H9 (cell line): ENCODE results near the gene VMAC. TPM values are rescaled to one million over a fixed set of nuclear protein-coding genes. Genes with fewer than 3 reads are reported as not detected.

Source experiments
- DNase-seq: peaks from one replicate; pipeline ENCODE4 v3.0.0-alpha.2; 2017
- H2AFZ ChIP-seq: one replicate; pipeline ENCODE4 v1.6.1; 2013; ENCODE audit warnings: mild to moderate bottlenecking, low read length, control low read depth, moderate library complexity
- H2AK5ac ChIP-seq: 2 replicates; pipeline ENCODE4 v1.6.1; 2013; ENCODE audit warnings: low read length, control low read depth, mixed read lengths; ENCODE audit not compliant: insufficient read length
- H2BK120ac ChIP-seq: one replicate; pipeline ENCODE4 v1.6.1; 2013; ENCODE audit warnings: low read depth, mild to moderate bottlenecking, low read length, control low read depth, inconsistent platforms; ENCODE audit not compliant: poor library complexity, severe bottlenecking
- H2BK12ac ChIP-seq: 2 replicates; pipeline ENCODE4 v1.6.1; 2013; ENCODE audit warnings: low read length, control low read depth, mixed read lengths, low read depth; ENCODE audit not compliant: insufficient read length
- H2BK15ac ChIP-seq: 2 replicates; pipeline ENCODE4 v1.6.1; 2013; ENCODE audit warnings: low read depth, low read length, control low read depth
- H2BK20ac ChIP-seq: one replicate; pipeline ENCODE4 v1.6.1; 2013; ENCODE audit warnings: low read depth, mild to moderate bottlenecking, low read length, control low read depth, inconsistent platforms; ENCODE audit not compliant: poor library complexity, severe bottlenecking
- H2BK5ac ChIP-seq: 2 replicates; pipeline ENCODE4 v1.6.1; 2013; ENCODE audit warnings: low read length, control low read depth, mixed read lengths; ENCODE audit not compliant: insufficient read length
- H3K14ac ChIP-seq: 2 replicates; pipeline ENCODE4 v1.6.1; 2013; ENCODE audit warnings: low read length, control low read depth; ENCODE audit not compliant: insufficient read depth
- H3K18ac ChIP-seq: 2 replicates; pipeline ENCODE4 v1.6.1; 2013; ENCODE audit warnings: low read depth, mild to moderate bottlenecking, mixed read lengths, low read length, control low read depth; ENCODE audit not compliant: insufficient read length
- H3K23ac ChIP-seq: 2 replicates; pipeline ENCODE4 v1.6.1; 2013; ENCODE audit warnings: low read length, control low read depth, mixed read lengths, low read depth; ENCODE audit not compliant: insufficient read length
- H3K23me2 ChIP-seq: 2 replicates; pipeline ENCODE4 v1.6.1; 2013; ENCODE audit warnings: low read depth, mild to moderate bottlenecking, mixed read lengths, low read length, control low read depth; ENCODE audit not compliant: insufficient read length, poor library complexity, severe bottlenecking
- H3K27ac ChIP-seq: 2 replicates; pipeline ENCODE4 v1.5.1; 2013; ENCODE audit warnings: low read length, control low read depth, mixed read lengths, low read depth; ENCODE audit not compliant: insufficient read length
- H3K27me3 ChIP-seq: 2 replicates; pipeline ENCODE4 v1.6.1; 2013; ENCODE audit warnings: low read length, control low read depth, inconsistent platforms; ENCODE audit not compliant: insufficient read depth
- H3K4ac ChIP-seq: 2 replicates; pipeline ENCODE4 v1.6.1; 2013; ENCODE audit warnings: low read depth, mild to moderate bottlenecking, control low read depth, inconsistent platforms, low read length, moderate library complexity
- H3K4me1 ChIP-seq: 2 replicates; pipeline ENCODE4 v1.6.1; 2013; ENCODE audit warnings: low read length, control low read depth, inconsistent platforms; ENCODE audit not compliant: insufficient read depth
- H3K4me2 ChIP-seq: 2 replicates; pipeline ENCODE4 v1.6.1; 2013; ENCODE audit warnings: low read length, control low read depth, mixed read lengths; ENCODE audit not compliant: insufficient read length, insufficient read depth
- H3K56ac ChIP-seq: 2 replicates; pipeline ENCODE4 v1.6.1; 2013; ENCODE audit warnings: low read depth, mild to moderate bottlenecking, mixed read lengths, low read length, control low read depth; ENCODE audit not compliant: insufficient read length
- H3K79me1 ChIP-seq: 2 replicates; pipeline ENCODE4 v1.6.1; 2013; ENCODE audit warnings: low read depth, mild to moderate bottlenecking, moderate library complexity, low read length, control low read depth, inconsistent platforms; ENCODE audit not compliant: insufficient read depth, poor library complexity, severe bottlenecking
- H3K79me2 ChIP-seq: 2 replicates; pipeline ENCODE4 v1.6.1; 2013; ENCODE audit warnings: low read length, control low read depth, inconsistent platforms; ENCODE audit not compliant: insufficient read depth
- H3K9ac ChIP-seq: 2 replicates; pipeline ENCODE4 v1.6.1; 2013; ENCODE audit warnings: low read length, control low read depth, mixed read lengths; ENCODE audit not compliant: insufficient read length; ENCODE audit errors: extremely low read depth
- H3K9me3 ChIP-seq: one replicate; pipeline ENCODE4 v1.6.1; 2013; ENCODE audit warnings: low read depth, low read length, inconsistent platforms; ENCODE audit not compliant: control insufficient read depth
- H3T11ph ChIP-seq: one replicate; pipeline ENCODE4 v1.6.1; 2013; ENCODE audit warnings: mild to moderate bottlenecking, low read length, control low read depth, inconsistent platforms
- H4K20me1 ChIP-seq: one replicate; pipeline ENCODE4 v1.6.1; 2013; ENCODE audit not compliant: control insufficient read depth, insufficient read length, insufficient read depth
- H4K5ac ChIP-seq: 2 replicates; pipeline ENCODE4 v1.6.1; 2013; ENCODE audit warnings: low read depth, mild to moderate bottlenecking, mixed read lengths, low read length, control low read depth; ENCODE audit not compliant: insufficient read length
- H4K8ac ChIP-seq: replicated peaks from 2 replicates; pipeline ENCODE4 v1.6.1; 2013; ENCODE audit warnings: low read length, control low read depth, mixed read lengths, low read depth; ENCODE audit not compliant: insufficient read length
- H4K91ac ChIP-seq: 2 replicates; pipeline ENCODE4 v1.6.1; 2013; ENCODE audit warnings: low read depth, mild to moderate bottlenecking, moderate library complexity, mixed read lengths, low read length, control low read depth; ENCODE audit not compliant: insufficient read length
- H3K27ac Mint-ChIP-seq, 3 experiments: 2 replicates in 2 of 3; 3 replicates in 1 of 3; pipeline ENCODE4 v1.8.0; 2020 to 2021; ENCODE audit warnings: mixed read lengths in 3 of 3, mild to moderate bottlenecking in 1 of 3, moderate library complexity in 1 of 3
- H3K27me3 Mint-ChIP-seq: 2 replicates; pipeline ENCODE4 v1.8.0; 2021; ENCODE audit warnings: low read depth, mild to moderate bottlenecking, moderate library complexity, mixed read lengths
- H3K36me3 Mint-ChIP-seq, 3 experiments: 2 replicates in 2 of 3; 3 replicates in 1 of 3; pipeline ENCODE4 v1.8.0; 2020 to 2021; ENCODE audit warnings: low read depth in 3 of 3, mixed read lengths in 3 of 3; ENCODE audit not compliant: insufficient read depth in 1 of 3
- H3K4me1 Mint-ChIP-seq, 2 experiments: 2 replicates each; pipeline ENCODE4 v1.8.0; 2020; ENCODE audit warnings: mixed read lengths in 2 of 2
- H3K4me3 Mint-ChIP-seq, 2 experiments: 2 replicates in 1 of 2; 3 replicates in 1 of 2; pipeline ENCODE4 v1.8.0; 2020 to 2021; ENCODE audit warnings: mild to moderate bottlenecking in 2 of 2, mixed read lengths in 2 of 2, moderate library complexity in 1 of 2
- H3K9me3 Mint-ChIP-seq, 2 experiments: 2 replicates in 1 of 2; 3 replicates in 1 of 2; pipeline ENCODE4 v1.8.0; 2020; ENCODE audit warnings: mild to moderate bottlenecking in 2 of 2, mixed read lengths in 2 of 2, moderate library complexity in 1 of 2
- CTCF ChIP-seq: fragments of 200-600 bp; sonication (generic); conservative IDR thresholded peaks from 3 replicates; pipeline ENCODE4 v1.8.0; 2021; ENCODE audit warnings: antibody characterized with exemption, mild to moderate bottlenecking
- WGBS: extraction: QIAGEN DNeasy Blood & Tissue Kit; methylation state at CpG from one replicate; pipeline ENCODE4 v1.1.7; 2013; ENCODE audit warnings: missing lambda C conversion rate, low lambda C conversion rate, mixed read lengths; ENCODE audit not compliant: insufficient read length; ENCODE audit errors: extremely low coverage; 5-methylcytosine and 5-hydroxymethylcytosine counted together
- total RNA-seq: library from RNA; stranded (reverse); gene quantifications from 2 replicates; pipeline ENCODE4 v1.2.1, GENCODE V29; 2021

The VMAC gene
- total RNA-seq, 1 experiment from 2014 or later = 2.2 TPM

- Histone ChIP-seq H3K4me1 (no peaks in the 10 kb centered on the region), H4K91ac (no peak overlapping the region), H3K79me2 (no peaks in the 10 kb centered on the region), H4K5ac (no peak overlapping the region), H3K9ac (no peak overlapping the region), H3K56ac (no peak overlapping the region), H2BK20ac (no peak overlapping the region), H4K8ac (no peak overlapping the region), H3K18ac (no peak overlapping the region), H3K4ac (no peak overlapping the region), H2BK5ac (no peak overlapping the region), H2BK120ac (no peak overlapping the region), H2AK5ac (no peak overlapping the region), H3K27ac (no peak overlapping the region), H3K23ac (no peak overlapping the region), H3K9me3 (no peaks in the 10 kb centered on the region), H2BK12ac (no peak overlapping the region), H3T11ph (no peak overlapping the region), H3K23me2 (no peaks in the 10 kb centered on the region), H3K4me2 (no peak overlapping the region), H3K14ac (no peak overlapping the region), H2AFZ (no peak overlapping the region), H3K27me3 (no peaks in the 10 kb centered on the region), H2BK15ac (no peak overlapping the region), H4K20me1 (no peaks in the 10 kb centered on the region), H3K79me1 (no peaks in the 10 kb centered on the region)
- no CpG with 5 or more reads among the region's 11 CpGs for WGBS
- H3K36me3 Mint-ChIP-seq = peaks cover 20 to 76% (median 69%) of the 10 kb centered on the region in 3 experiments
- H3K4me3 Mint-ChIP-seq = no peak overlapping the region
- H3K27me3 Mint-ChIP-seq = no peaks in the 10 kb centered on the region; the same call in 1 of the 2 replicates
- TF ChIP-seq CTCF = no peak
- H3K27ac Mint-ChIP-seq = no peak overlapping the region
- no peak for DNase-seq
- no peaks in the 10 kb centered on the region for H3K9me3 Mint-ChIP-seq
- peaks cover 0 to 5% of the 10 kb centered on the region in 2 experiments; a peak in 1 of 4 replicates for H3K4me1 Mint-ChIP-seq
Observed at GRCh38 chr19:5931251-5931650, 26.6 kb downstream of the VMAC start.
